ENCODE data around the gene CES3. TPM values are rescaled to one million over a fixed set of nuclear protein-coding genes. Genes with fewer than 3 reads are reported as not detected.

Gene CES3
- total RNA-seq, 2 donors from 2014 or later: 0.16 to 0.89 TPM

DNA sequence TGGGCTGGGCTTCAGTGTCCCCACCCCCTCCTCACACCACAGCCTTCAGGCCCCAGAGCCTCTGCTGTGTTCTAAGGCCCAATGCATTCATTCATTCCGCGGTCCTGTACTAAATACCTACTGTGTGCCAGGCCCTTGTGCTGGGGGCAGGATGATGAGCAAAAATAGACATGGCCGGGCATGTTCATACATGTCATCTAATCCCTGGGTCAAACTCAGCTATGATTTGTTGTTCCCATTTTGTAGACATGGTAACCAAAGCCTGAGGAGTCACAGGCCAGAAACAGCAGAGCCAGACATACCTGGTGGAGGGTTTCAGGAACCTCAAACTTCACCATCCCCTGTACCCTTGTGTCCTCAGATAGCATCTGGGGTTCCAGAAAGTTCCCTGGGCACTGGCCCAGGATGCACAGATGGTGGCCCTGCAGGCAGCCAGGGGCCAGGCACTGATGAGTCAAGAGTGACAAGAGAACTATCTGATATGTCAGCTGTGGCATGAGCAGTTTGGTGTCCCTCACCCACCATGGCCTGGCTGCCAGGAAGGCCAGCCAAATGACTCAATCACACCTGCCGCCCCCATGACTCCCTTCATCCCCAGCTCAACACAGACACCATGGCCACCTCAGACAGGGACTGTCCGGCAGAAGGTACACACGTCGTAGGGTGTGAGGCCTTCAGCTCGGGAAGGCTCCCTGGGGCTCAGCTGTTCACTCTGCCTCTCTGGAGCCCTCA lies 33.0 kb upstream of the CES3 start:
- no peak for TF ChIP-seq CTCF (IDR thresholded peaks at IDR 0.05)
- H3K4me1 ChIP-seq: peaks cover 0 to 54% of the 10 kb centered on the region in 2 donors
- no peak overlapping the region for H3K4me3 ChIP-seq
- no peaks in the 10 kb centered on the region for H3K27me3 ChIP-seq
- H3K27ac ChIP-seq: peak overlapping the region; percentile 87 to 98
- no peaks in the 10 kb centered on the region for H3K36me3 ChIP-seq
- no peaks in the 10 kb centered on the region for H3K9me3 ChIP-seq
- no peak for DNase-seq (ENCODE audit: low spot score)

GRCh38 chr16:66928702-66929388 lies 32.2 kb upstream of the CES3 start:
- no peak for DNase-seq (ENCODE audit: low spot score)
- H3K4me1 ChIP-seq: peaks cover 0 to 60% of the 10 kb centered on the region in 2 donors

GRCh38 chr16:66930189-66930588 lies 30.9 kb upstream of the CES3 start:
- no peak for TF ChIP-seq CTCF (IDR thresholded peaks at IDR 0.05)
- Histone ChIP-seq H3K27ac (peak overlapping the region; percentile 61 to 98), H3K4me1 (peaks cover 0 to 62% of the 10 kb centered on the region in 2 donors)

More at GRCh38 chr16:66928702-66929388, 32.2 kb upstream of the CES3 start:
- Histone ChIP-seq H3K36me3 (no peaks in the 10 kb centered on the region), H3K27me3 (no peaks in the 10 kb centered on the region), H3K4me3 (no peak overlapping the region), H3K27ac (peak overlapping the region; percentile 87 to 98), H3K9me3 (no peaks in the 10 kb centered on the region)
- peak in 1 of 2 donors; percentile 52 for TF ChIP-seq CTCF (IDR thresholded peaks at IDR 0.05)

GRCh38 chr16:66931665-66932064 lies 29.4 kb upstream of the CES3 start:
- Histone ChIP-seq H3K27ac (no peak overlapping the region), H3K9me3 (no peaks in the 10 kb centered on the region), H3K36me3 (no peaks in the 10 kb centered on the region), H3K27me3 (no peaks in the 10 kb centered on the region), H3K4me1 (peaks cover 0 to 66% of the 10 kb centered on the region in 2 donors), H3K4me3 (no peak overlapping the region)
- no peak for DNase-seq (ENCODE audit: low spot score)
- TF ChIP-seq CTCF (IDR thresholded peaks at IDR 0.05): no peak

More at GRCh38 chr16:66930189-66930588, 30.9 kb upstream of the CES3 start:
- H3K27me3 ChIP-seq: no peaks in the 10 kb centered on the region
- DNase-seq (ENCODE audit: low spot score): no peak
- H3K4me3 ChIP-seq: no peak overlapping the region
- no peaks in the 10 kb centered on the region for H3K36me3 ChIP-seq
- H3K9me3 ChIP-seq: no peaks in the 10 kb centered on the region

DNA sequence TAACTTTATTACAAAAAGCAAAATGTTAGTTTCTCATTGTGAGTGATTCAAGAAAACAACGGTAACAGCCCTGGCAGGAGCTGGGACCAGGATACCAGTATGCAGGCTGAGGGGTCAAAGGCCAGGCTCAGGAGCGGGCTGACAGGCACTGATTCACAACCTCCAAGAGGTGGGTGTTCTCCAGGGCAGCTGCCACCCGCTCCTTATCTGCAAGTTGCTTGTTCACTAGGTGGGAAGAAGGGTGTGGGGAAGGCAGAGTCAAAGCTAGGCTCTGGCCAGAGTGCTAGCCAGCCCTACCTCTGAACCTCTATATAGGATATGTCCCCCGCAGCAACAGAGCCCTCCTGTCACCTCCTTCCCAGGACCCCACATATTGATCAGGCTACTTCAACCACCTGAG lies 29.0 kb upstream of the CES3 start:
- H3K4me3 ChIP-seq: no peak overlapping the region
- DNase-seq (ENCODE audit: low spot score): no peak
- no peaks in the 10 kb centered on the region for H3K9me3 ChIP-seq
- H3K4me1 ChIP-seq: peaks cover 0 to 64% of the 10 kb centered on the region in 2 donors
- no peaks in the 10 kb centered on the region for H3K27me3 ChIP-seq
- H3K27ac ChIP-seq: no peak overlapping the region
- no peaks in the 10 kb centered on the region for H3K36me3 ChIP-seq
- no peak for TF ChIP-seq CTCF (IDR thresholded peaks at IDR 0.05)
